OCI-LY3 (cell line): Measurements from ENCODE around the gene PLA2G2D.

Experiments
- H2AFZ ChIP-seq: fragments of 200-600, 300-600 bp; shearing (Covaris generic); 2 replicates; pipeline ENCODE4 v1.6.0; 2014; ENCODE audit warnings: antibody characterized with exemption, low read depth, low read length
- H3K27ac ChIP-seq: fragments of 200-600, 300-600 bp; sonication (generic); 2 replicates; pipeline ENCODE4 v1.5.1; 2014; ENCODE audit warnings: mild to moderate bottlenecking, low read length, moderate library complexity, mixed read lengths
- H3K27me3 ChIP-seq: fragments of 200-600, 300-600 bp; sonication (generic); 2 replicates; pipeline ENCODE4 v1.6.1; 2014; ENCODE audit warnings: low read depth, low read length, mixed read lengths
- H3K36me3 ChIP-seq: fragments of 200-600, 300-600 bp; sonication (generic); replicated peaks from 2 replicates; pipeline ENCODE3; 2014; ENCODE audit warnings: low read depth, low read length, mixed read lengths
- H3K4me1 ChIP-seq: fragments of 300-600, 200-600 bp; sonication (generic); 2 replicates; pipeline ENCODE4 v1.6.1; 2014; ENCODE audit warnings: low read length, mixed read lengths
- H3K4me2 ChIP-seq: fragments of 200-600, 300-600 bp; sonication (generic); 2 replicates; pipeline ENCODE4 v1.6.1; 2014; ENCODE audit warnings: low read length, mixed read lengths
- H3K4me3 ChIP-seq: fragments of 300-600, 200-600 bp; sonication (generic); 2 replicates; pipeline ENCODE4 v1.5.1; 2014; ENCODE audit warnings: antibody characterized with exemption, mild to moderate bottlenecking, low read length, moderate library complexity
- H3K79me2 ChIP-seq: fragments of 300-600, 200-600 bp; shearing (Covaris generic); 2 replicates; pipeline ENCODE4 v1.6.1; 2014; ENCODE audit warnings: mild to moderate bottlenecking, low read length, mixed read lengths
- H3K9ac ChIP-seq: fragments of 300-600, 200-600 bp; shearing (Covaris generic); 2 replicates; pipeline ENCODE4 v1.6.0; 2014; ENCODE audit warnings: mild to moderate bottlenecking, low read length, moderate library complexity
- H3K9me3 ChIP-seq: fragments of 200-600, 300-600 bp; shearing (Covaris generic); 2 replicates; pipeline ENCODE4 v1.6.1; 2014; ENCODE audit warnings: low read length, mixed read lengths; ENCODE audit not compliant: insufficient read depth
- H4K20me1 ChIP-seq: fragments of 200-600, 300-600 bp; sonication (generic); 2 replicates; pipeline ENCODE4 v1.6.1; 2016; ENCODE audit warnings: low read length, mixed read lengths; ENCODE audit not compliant: insufficient read depth
- CTCF ChIP-seq: fragments of 200-600, 300-600 bp; sonication (generic); IDR thresholded peaks from 2 replicates; pipeline ENCODE4 v1.5.1; 2014; ENCODE audit warnings: antibody characterized with exemption, low read length, low read depth
- EZH2phosphoT487 ChIP-seq: fragments of 200-600 bp; shearing (Covaris generic); IDR thresholded peaks from 2 replicates; pipeline ENCODE4 v1.6.1; 2018; ENCODE audit warnings: antibody characterized with exemption, mixed run types, low read depth

Gene PLA2G2D

DNA sequence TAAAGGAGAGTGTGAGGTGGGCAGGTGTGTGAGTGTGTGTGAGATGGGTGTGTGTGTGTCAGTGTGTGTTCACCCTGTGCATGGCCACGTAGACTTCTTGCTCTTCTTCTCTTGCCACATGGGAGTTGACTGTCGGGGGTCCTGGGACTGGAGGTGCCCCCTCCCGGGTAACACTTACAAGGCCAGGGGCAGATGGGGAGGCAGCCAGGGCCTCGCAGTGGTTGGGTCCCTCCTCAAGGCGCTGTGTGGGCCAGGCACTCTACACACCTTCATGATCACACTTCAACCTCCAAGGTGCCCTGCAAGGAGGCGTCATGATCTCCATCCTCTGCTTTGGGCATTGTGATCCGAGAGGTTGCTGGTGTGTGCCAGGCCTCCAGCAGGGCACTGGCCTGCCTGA is 22.1 kb upstream of the PLA2G2D start:
- no peak overlapping the region for H3K27ac ChIP-seq
- H3K79me2 ChIP-seq = no peaks in the 10 kb centered on the region
- TF ChIP-seq CTCF = no peak
- no peak for TF ChIP-seq EZH2phosphoT487
- no peaks in the 10 kb centered on the region for H3K27me3 ChIP-seq
- H3K4me1 ChIP-seq = no peaks in the 10 kb centered on the region
- no peak overlapping the region for H3K9ac ChIP-seq
- H3K4me3 ChIP-seq = no peak overlapping the region
- no peak overlapping the region for H3K4me2 ChIP-seq
- no peaks in the 10 kb centered on the region for H3K9me3 ChIP-seq
- H3K36me3 ChIP-seq = no peaks in the 10 kb centered on the region
- no peaks in the 10 kb centered on the region for H4K20me1 ChIP-seq
- H2AFZ ChIP-seq = no peak overlapping the region

DNA sequence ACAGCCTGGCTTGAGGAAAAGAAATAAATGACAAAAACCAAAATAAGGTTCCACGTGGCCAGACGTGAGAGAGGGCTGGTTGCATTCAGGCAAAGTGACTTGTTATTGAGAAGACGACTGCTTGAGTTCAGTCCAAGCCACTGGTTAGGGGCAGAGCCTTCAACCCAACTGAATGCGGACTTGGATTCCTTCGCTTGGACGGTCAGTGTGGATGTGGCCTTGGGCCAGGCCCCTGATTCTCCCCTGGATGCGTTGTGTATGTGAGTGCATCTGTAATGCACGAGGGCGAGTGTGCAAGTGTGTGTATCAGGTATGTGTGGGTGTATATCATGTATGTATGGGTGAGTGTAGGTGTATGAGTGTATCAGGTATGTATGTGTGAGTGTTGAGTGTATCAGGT is 21.7 kb upstream of the PLA2G2D start:
- no peak for TF ChIP-seq EZH2phosphoT487
- no peak for TF ChIP-seq CTCF
- Histone ChIP-seq H2AFZ (no peak overlapping the region), H3K9ac (no peak overlapping the region), H3K36me3 (no peaks in the 10 kb centered on the region), H3K27ac (no peak overlapping the region), H3K27me3 (no peaks in the 10 kb centered on the region), H3K79me2 (no peaks in the 10 kb centered on the region), H4K20me1 (no peaks in the 10 kb centered on the region), H3K4me3 (no peak overlapping the region), H3K9me3 (no peaks in the 10 kb centered on the region), H3K4me2 (no peak overlapping the region), H3K4me1 (no peaks in the 10 kb centered on the region)

- no peak overlapping the region for H3K4me2 ChIP-seq
- no peak overlapping the region for H2AFZ ChIP-seq
- H3K9ac ChIP-seq = no peak overlapping the region
- no peaks in the 10 kb centered on the region for H3K36me3 ChIP-seq
- H3K27ac ChIP-seq = no peak overlapping the region
- no peaks in the 10 kb centered on the region for H3K9me3 ChIP-seq
- H3K4me1 ChIP-seq = no peaks in the 10 kb centered on the region
- TF ChIP-seq CTCF (no peak), EZH2phosphoT487 (no peak)
- H4K20me1 ChIP-seq = no peaks in the 10 kb centered on the region
- no peaks in the 10 kb centered on the region for H3K27me3 ChIP-seq
- no peak overlapping the region for H3K4me3 ChIP-seq
- H3K79me2 ChIP-seq = no peaks in the 10 kb centered on the region
Measured at GRCh38 chr1:20139776-20140612, 20.7 kb upstream of the PLA2G2D start.

DNA sequence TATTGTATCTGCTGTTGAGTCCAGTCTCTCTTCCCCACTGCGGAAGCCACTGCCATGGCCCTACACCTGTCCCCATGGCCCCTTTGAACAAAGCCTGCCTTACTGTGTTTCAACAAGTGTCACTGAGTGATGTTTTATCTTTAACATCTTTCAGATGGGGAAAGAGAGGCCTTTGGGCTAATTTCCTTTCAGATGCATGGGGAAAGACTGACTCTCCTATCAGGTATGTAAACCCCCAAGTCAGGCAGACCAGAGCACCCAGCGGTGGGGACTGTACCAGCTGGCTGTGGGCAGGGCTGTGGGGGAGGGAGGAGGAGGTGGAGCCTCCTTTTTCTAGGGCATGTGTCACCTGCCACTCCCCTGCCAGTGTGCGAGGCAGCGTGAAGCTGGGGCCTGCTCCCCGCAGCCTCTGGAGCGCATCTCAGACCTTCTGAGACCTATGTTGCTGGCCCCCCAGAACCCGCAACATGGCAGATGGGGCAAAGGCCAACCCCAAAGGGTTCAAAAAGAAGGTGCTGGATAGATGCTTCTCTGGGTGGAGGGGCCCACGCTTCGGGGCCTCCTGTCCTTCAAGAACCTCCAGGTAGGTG is 19.7 kb upstream of the PLA2G2D start, which contains the start of gene PLA2G2F:
TSS of gene PLA2G2F (plus strand) at position 363 of the 590 bp plus-strand sequence. CDS start at position 468, 105 bp downstream.
- no peak within 1 kb of the TSS for H3K4me2 ChIP-seq
- H4K20me1 ChIP-seq = no peaks in the 10 kb centered on the region
- no peak within 1 kb of the TSS for H3K9ac ChIP-seq
- no peaks in the 10 kb centered on the region for H3K36me3 ChIP-seq
- H3K79me2 ChIP-seq = no peaks in the 10 kb centered on the region
- no peak within 1 kb of the TSS for H3K4me3 ChIP-seq
- no peak for TF ChIP-seq CTCF
- TF ChIP-seq EZH2phosphoT487 = no peak
- no peak within 1 kb of the TSS for H3K27ac ChIP-seq
- H2AFZ ChIP-seq = no peak within 1 kb of the TSS
- no peaks in the 10 kb centered on the region for H3K27me3 ChIP-seq
- no peaks in the 10 kb centered on the region for H3K4me1 ChIP-seq
- H3K9me3 ChIP-seq = no peaks in the 10 kb centered on the region
